ENCODE data around the gene FAM111A. TPM values are rescaled to one million over a fixed set of nuclear protein-coding genes. Genes with fewer than 3 reads are reported as not detected.
A peak's percentile ranks its signal among the peaks of the same experiment; 100 is the strongest.

FAM111A gene
- total RNA-seq, 1 experiment from 2014 or later, result 25.5 TPM

- Histone ChIP-seq H3K9me3 (replicated peaks) (no peaks in the 10 kb centered on the region), H3K27me3 (no peaks in the 10 kb centered on the region), H3K27ac (no peak overlapping the region), H3K4me1 (peaks cover 15% of the 10 kb centered on the region; the same call in 1 of the 2 replicates), H3K36me3 (peaks cover 74% of the 10 kb centered on the region), H3K4me3 (no peak overlapping the region)
- no peak for DNase-seq
Measured at GRCh38 chr11:59193587-59194130, 51.0 kb downstream of the FAM111A start.

- Histone ChIP-seq H3K27ac (no peak overlapping the region), H3K36me3 (peaks cover 74% of the 10 kb centered on the region), H3K4me1 (peaks cover 14% of the 10 kb centered on the region; the same call in 1 of the 2 replicates), H3K9me3 (replicated peaks) (no peaks in the 10 kb centered on the region), H3K27me3 (no peaks in the 10 kb centered on the region), H3K4me3 (no peak overlapping the region)
- no peak for DNase-seq
Measured at GRCh38 chr11:59195586-59195985, 52.9 kb downstream of the FAM111A start.

GRCh38 chr11:59196777-59197176, 54.1 kb downstream of the FAM111A start:
- Histone ChIP-seq H3K9me3 (replicated peaks) (no peaks in the 10 kb centered on the region), H3K4me3 (no peak overlapping the region), H3K27me3 (no peaks in the 10 kb centered on the region), H3K36me3 (peaks cover 66% of the 10 kb centered on the region), H3K27ac (no peak overlapping the region), H3K4me1 (peaks cover 14% of the 10 kb centered on the region; the same call in 1 of the 2 replicates)
- no peak for DNase-seq

- peaks cover 14% of the 10 kb centered on the region; the same call in 1 of the 2 replicates for H3K4me1 ChIP-seq
- peak overlapping the region; percentile 20; the same call in 1 of the 2 replicates for H3K27ac ChIP-seq
- H3K4me3 ChIP-seq, result no peak overlapping the region
- no peaks in the 10 kb centered on the region for H3K9me3 ChIP-seq (replicated peaks)
- no peaks in the 10 kb centered on the region for H3K27me3 ChIP-seq
- peaks cover 54% of the 10 kb centered on the region for H3K36me3 ChIP-seq
- peak; percentile 84 to 88 for DNase-seq
Measured at GRCh38 chr11:59197991-59198390, 55.3 kb downstream of the FAM111A start.

- no peaks in the 10 kb centered on the region for H3K27me3 ChIP-seq
- no peaks in the 10 kb centered on the region for H3K9me3 ChIP-seq (replicated peaks)
- DNase-seq, result no peak
- H3K36me3 ChIP-seq, result peaks cover 48% of the 10 kb centered on the region
- no peak overlapping the region for H3K4me3 ChIP-seq
- H3K27ac ChIP-seq, result peak overlapping the region; percentile 20; the same call in 1 of the 2 replicates
- peaks cover 14% of the 10 kb centered on the region; the same call in 1 of the 2 replicates for H3K4me1 ChIP-seq
Measured at GRCh38 chr11:59198726-59199125, 56.1 kb downstream of the FAM111A start.

- Histone ChIP-seq H3K27ac (no peak overlapping the region), H3K36me3 (peaks cover 39% of the 10 kb centered on the region)
- DNase-seq, result no peak
Measured at GRCh38 chr11:59199546-59200422, 57.1 kb downstream of the FAM111A start.

GRCh38 chr11:59200423-59200746, 57.7 kb downstream of the FAM111A start:
- H3K4me1 ChIP-seq, result peaks cover 14% of the 10 kb centered on the region; the same call in 1 of the 2 replicates
- no peaks in the 10 kb centered on the region for H3K27me3 ChIP-seq
- no peaks in the 10 kb centered on the region for H3K9me3 ChIP-seq (replicated peaks)
- no peak for DNase-seq
- H3K36me3 ChIP-seq, result peaks cover 39% of the 10 kb centered on the region
- H3K27ac ChIP-seq, result no peak overlapping the region
- no peak overlapping the region for H3K4me3 ChIP-seq

More at GRCh38 chr11:59199546-59200422, 57.1 kb downstream of the FAM111A start:
- Histone ChIP-seq H3K9me3 (replicated peaks) (no peaks in the 10 kb centered on the region), H3K27me3 (no peaks in the 10 kb centered on the region), H3K4me1 (peaks cover 14% of the 10 kb centered on the region; the same call in 1 of the 2 replicates), H3K4me3 (no peak overlapping the region)

GRCh38 chr11:59201353-59201752, 58.7 kb downstream of the FAM111A start:
- no peak for DNase-seq
- Histone ChIP-seq H3K4me3 (no peak overlapping the region), H3K4me1 (peaks cover 14% of the 10 kb centered on the region; the same call in 1 of the 2 replicates), H3K27ac (no peak overlapping the region), H3K9me3 (replicated peaks) (no peaks in the 10 kb centered on the region), H3K36me3 (peaks cover 30% of the 10 kb centered on the region), H3K27me3 (no peaks in the 10 kb centered on the region)

Other genes with a start within 250 kb of the FAM111A start
- gene GLYATL1, start 203.4 kb upstream of the FAM111A start, total RNA-seq (2014; rRNA removed; shearing (Covaris generic)), result not detected in 2 replicates
- 0.24 and 0.28 TPM in 2 replicates for gene GLYATL1B, start 56.5 kb upstream of the FAM111A start, total RNA-seq (2014; rRNA removed; shearing (Covaris generic))
- gene FAM111B, start 35.6 kb upstream of the FAM111A start, total RNA-seq (2014; rRNA removed; shearing (Covaris generic)), result 58.3 and 69.9 TPM in 2 replicates
- gene DTX4, start 29.3 kb downstream of the FAM111A start, total RNA-seq (2014; rRNA removed; shearing (Covaris generic)), result 26.3 and 26.7 TPM in 2 replicates
- not detected in 2 replicates for gene MPEG1, start 70.1 kb downstream of the FAM111A start, total RNA-seq (2014; rRNA removed; shearing (Covaris generic))
- not detected in 2 replicates for gene OR5AN1, start 216.0 kb downstream of the FAM111A start, total RNA-seq (2014; rRNA removed; shearing (Covaris generic))